K562 (cell line): ENCODE data around the gene KAZALD1. TPM values are rescaled to one million over a fixed set of nuclear protein-coding genes. Genes with fewer than 3 reads are reported as not detected.

Experiments
- CTBP1 ChIP-seq: fragments of 450-650 bp; IDR thresholded peaks from 2 replicates; pipeline ENCODE4 v1.6.1; 2016; ENCODE audit warnings: borderline replicate concordance
- CTCF ChIP-seq, 3 experiments: IDR thresholded peaks in 2 of 3; conservative IDR thresholded peaks in 1 of 3; 2 replicates each; pipeline ENCODE4 v1.5.1; 2011 to 2012; ENCODE audit warnings: low read length in 3 of 3, mild to moderate bottlenecking in 3 of 3, control low read depth in 2 of 3, improper control_type of control experiment in 1 of 3, inconsistent platforms in 1 of 3, low read depth in 1 of 3, mixed read lengths in 1 of 3, moderate library complexity in 1 of 3; ENCODE audit not compliant: insufficient read depth in 2 of 3
- EHMT2 ChIP-seq: fragments of 450-650 bp; IDR thresholded peaks from 2 replicates; pipeline ENCODE4 v1.6.1; 2018; ENCODE audit warnings: antibody characterized with exemption
- FOXK1 ChIP-seq: sonication (generic); formaldehyde crosslinking; IDR thresholded peaks from 2 replicates; pipeline ENCODE4 v1.8.0; 2022; ENCODE audit warnings: missing genetic modification reagents, mild to moderate bottlenecking, borderline replicate concordance
- GABPB1 ChIP-seq: sonication (generic); formaldehyde crosslinking; IDR thresholded peaks from 2 replicates; pipeline ENCODE4 v1.8.0; 2022; ENCODE audit warnings: mild to moderate bottlenecking, missing genetic modification reagents
- KDM1A ChIP-seq, 2 experiments: fragments of 450-650 bp; IDR thresholded peaks; 2 replicates each; pipeline ENCODE4 v1.6.1; 2016; ENCODE audit warnings: mild to moderate bottlenecking in 2 of 2
- MITF ChIP-seq: IDR thresholded peaks from 2 replicates; pipeline ENCODE4 v1.6.1; 2014; ENCODE audit warnings: antibody characterized with exemption
- MLX ChIP-seq, 2 experiments: fragments of 450-650 bp in 1 of 2; sonication (generic) in 1 of 2; formaldehyde crosslinking; conservative IDR thresholded peaks; 2 replicates each; pipeline versions ENCODE4 v1.4.0 to v1.8.1; 2020 to 2022; ENCODE audit warnings: mild to moderate bottlenecking in 1 of 2, missing genetic modification reagents in 1 of 2
- NFIC ChIP-seq: fragments of 450-650 bp; IDR thresholded peaks from 2 replicates; pipeline ENCODE4 v1.6.1; 2017; ENCODE audit warnings: mild to moderate bottlenecking, inconsistent platforms
- POLR2G ChIP-seq: fragments of 200-400 bp; formaldehyde crosslinking; IDR thresholded peaks from 2 replicates; pipeline ENCODE4 v1.6.1; 2017; ENCODE audit warnings: low read depth, mild to moderate bottlenecking, antibody characterized with exemption, low read length, moderate library complexity
- RAD21 ChIP-seq, 2 experiments: fragments of 250-450 bp in 1 of 2; fragments of 450-650 bp in 1 of 2; sonication (Bioruptor Pico) in 1 of 2; formaldehyde crosslinking in 1 of 2; IDR thresholded peaks in 1 of 2; conservative IDR thresholded peaks in 1 of 2; 2 replicates each; pipeline versions ENCODE4 v1.4.0 to v1.8.0; 2020 to 2022; ENCODE audit warnings: mild to moderate bottlenecking in 2 of 2, moderate library complexity in 1 of 2
- RFX5 ChIP-seq: IDR thresholded peaks from 2 replicates; pipeline ENCODE4 v1.6.1; 2011; ENCODE audit warnings: low read depth, mild to moderate bottlenecking, improper control_type of control experiment, low read length
- SMAD1 ChIP-seq: fragments of 150-350 bp; IDR thresholded peaks from 2 replicates; pipeline ENCODE4 v1.6.1; 2014; ENCODE audit warnings: low read length, low read depth; ENCODE audit not compliant: partially characterized antibody
- SMC3 ChIP-seq: conservative IDR thresholded peaks from 2 replicates; pipeline ENCODE4 v1.6.1; 2011; ENCODE audit warnings: low read depth, low read length, improper control_type of control experiment; ENCODE audit not compliant: insufficient read depth
- STAT5A ChIP-seq: IDR thresholded peaks from 2 replicates; pipeline ENCODE4 v1.6.1; 2012; ENCODE audit warnings: low read length, inconsistent platforms, borderline replicate concordance
- TOE1 ChIP-seq, 2 experiments: fragments of 450-650 bp in 1 of 2; sonication (generic) in 1 of 2; formaldehyde crosslinking in 1 of 2; IDR thresholded peaks; 2 replicates each; pipeline versions ENCODE4 v1.7.1 to v1.8.0; 2016 to 2022; ENCODE audit warnings: borderline replicate concordance in 2 of 2, mild to moderate bottlenecking in 2 of 2, antibody characterized with exemption in 1 of 2, inconsistent platforms in 1 of 2, low read depth in 1 of 2, missing genetic modification reagents in 1 of 2, moderate library complexity in 1 of 2
- ZBTB33 ChIP-seq: sonication (generic); formaldehyde crosslinking; IDR thresholded peaks from 2 replicates; pipeline ENCODE4 v1.8.1; 2023; ENCODE audit warnings: mild to moderate bottlenecking, missing genetic modification reagents
- ZNF217 ChIP-seq: sonication (generic); formaldehyde crosslinking; IDR thresholded peaks from 2 replicates; pipeline ENCODE4 v1.8.0; 2022; ENCODE audit warnings: mild to moderate bottlenecking, missing genetic modification reagents
- ZNF316 ChIP-seq: fragments of 450-650 bp; IDR thresholded peaks from 2 replicates; pipeline ENCODE4 v1.6.1; 2016
- polyA plus RNA-seq, 8 experiments: library from polyadenylated mRNA; depleted of rRNA in 4 of 8; stranded (reverse) in 5 of 8; unstranded in 3 of 8; fragments of >200 nt; fragmentation: Nextera tagmentation in 2 of 8; fragmentation: Illumina TruSeq in 1 of 8; extraction: Ambion mirVana in 2 of 8; extraction: Trizol in 1 of 8; gene quantifications; 2 replicates each; pipeline versions ENCODE4 v1.2.1 to v1.2.3, GENCODE V29; 2011 to 2014; ENCODE audit warnings: inconsistent platforms in 1 of 8, missing spikeins in 1 of 8
- total RNA-seq, 7 experiments: library from RNA; depleted of rRNA in 6 of 7; stranded (reverse); fragments of >200 nt in 6 of 7; fragmentation: Illumina TruSeq in 2 of 7; extraction: Trizol in 2 of 7; gene quantifications; 2 replicates each; pipeline versions ENCODE4 v1.2.1 to v1.2.3, GENCODE V29; 2011 to 2021; ENCODE audit warnings: low replicate concordance in 1 of 7
- TF ChIP-seq, protein P1 (sequence below): fragments of 250-450 bp; sonication (Bioruptor Pico); IDR thresholded peaks from 2 replicates; pipeline ENCODE4 v1.8.0; 2021; ENCODE audit warnings: borderline replicate concordance, mild to moderate bottlenecking, moderate library complexity; ENCODE audit not compliant: poor library complexity, severe bottlenecking

The KAZALD1 gene
- total and polyA plus RNA-seq, 9 of the 15 experiments (the other 6 are each of a cell fraction or from before 2014, with no cell fraction given) = 0.15 to 10.0 (median 4.9) TPM

DNA sequence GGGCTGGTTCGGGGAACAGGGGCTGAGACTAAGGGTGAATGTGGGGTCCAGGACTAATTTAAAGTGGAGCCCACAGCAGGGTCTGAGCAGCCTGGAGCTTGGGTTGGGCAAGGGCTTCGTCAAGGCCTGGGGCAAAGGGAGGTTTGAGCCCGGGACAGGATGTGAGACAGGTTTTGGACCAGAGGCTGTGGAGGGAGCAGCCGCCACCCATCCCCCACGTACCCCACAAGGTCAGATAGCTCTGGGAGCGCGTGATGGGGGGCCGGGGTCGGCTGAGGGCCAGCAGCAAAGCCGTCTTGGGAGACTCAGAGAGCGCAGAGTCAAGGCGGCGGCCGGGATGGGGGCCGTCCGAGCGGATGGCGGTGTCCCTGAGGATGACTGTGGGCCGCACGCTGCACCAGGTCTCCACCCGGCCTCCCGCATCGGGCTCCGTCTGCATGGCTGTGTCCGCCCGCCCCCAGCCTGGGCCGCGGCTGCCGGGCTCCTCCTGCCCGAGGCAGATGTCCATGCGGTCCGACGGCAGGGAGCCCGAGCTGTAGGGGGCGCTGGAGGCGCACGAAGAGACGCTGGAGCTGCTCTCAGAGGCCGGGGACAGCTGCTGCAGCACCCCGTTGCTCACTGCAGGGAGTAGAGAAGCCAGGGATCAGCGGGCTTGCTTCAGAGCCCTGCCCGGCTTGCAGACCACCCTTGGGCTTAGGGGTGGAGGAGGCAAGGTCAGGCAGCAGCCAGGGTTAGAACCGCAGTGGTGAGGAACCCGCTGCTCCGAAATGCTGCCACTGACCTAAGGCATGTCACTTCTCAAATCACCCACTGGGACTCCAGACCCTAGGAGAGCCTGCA, 43.0 kb upstream of the KAZALD1 start (continued):
- peak; percentile 73 to 92 (median 78) for TF ChIP-seq CTCF (IDR thresholded peaks at IDR 0.05 in 2 of 3, conservative IDR thresholded peaks at IDR 0.05 in 1 of 3; ENCODE audit: insufficient read depth in 2 of 3, low read depth in 1 of 3, low read length in 3 of 3)
- TF ChIP-seq KDM1A (IDR thresholded peaks at IDR 0.05) = no peak
- no peak for TF ChIP-seq ZNF316
- TF ChIP-seq MLX (CRISPR knock-in tag; conservative IDR thresholded peaks at IDR 0.05) = no peak
- no peak for TF ChIP-seq FOXK1 (CRISPR knock-in tag)
- peak; percentile 29; the same call in 1 of the 2 replicates for TF ChIP-seq CTBP1
- no peak for TF ChIP-seq STAT5A
- no peak for TF ChIP-seq TOE1 (IDR thresholded peaks at IDR 0.05; ENCODE audit: borderline replicate concordance)
- TF ChIP-seq TOE1 (CRISPR knock-in tag; IDR thresholded peaks at IDR 0.05; ENCODE audit: borderline replicate concordance, low read depth) = no peak
- TF ChIP-seq SMC3 = peak; percentile 48
- peak; percentile 66 to 75 for TF ChIP-seq RAD21 (CRISPR knock-in tag; conservative IDR thresholded peaks at IDR 0.05 in 1 of 2, IDR thresholded peaks at IDR 0.05 in 1 of 2)
- TF ChIP-seq, protein P1, sequence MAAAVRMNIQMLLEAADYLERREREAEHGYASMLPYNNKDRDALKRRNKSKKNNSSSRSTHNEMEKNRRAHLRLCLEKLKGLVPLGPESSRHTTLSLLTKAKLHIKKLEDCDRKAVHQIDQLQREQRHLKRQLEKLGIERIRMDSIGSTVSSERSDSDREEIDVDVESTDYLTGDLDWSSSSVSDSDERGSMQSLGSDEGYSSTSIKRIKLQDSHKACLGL (CRISPR knock-in tag) = no peak
- peak; percentile 45; the same call in 1 of the 2 replicates for TF ChIP-seq POLR2G
- no peak for TF ChIP-seq EHMT2
- no peak for TF ChIP-seq ZNF217 (CRISPR knock-in tag)
- no peak for TF ChIP-seq SMAD1
- no peak for TF ChIP-seq GABPB1
- TF ChIP-seq MITF = no peak
- peak; percentile 90; the same call in 1 of the 2 replicates for TF ChIP-seq ZBTB33 (CRISPR knock-in tag)
- TF ChIP-seq RFX5 = no peak
- TF ChIP-seq NFIC = peak; percentile 10; the same call in 1 of the 2 replicates
